Measurements from ENCODE around the gene GNAQ. TPM values are rescaled to one million over a fixed set of nuclear protein-coding genes. Genes with fewer than 3 reads are reported as not detected.
A peak's percentile ranks its signal among the peaks of the same experiment; 100 is the strongest.

GNAQ gene
- polyA plus RNA-seq, 2 of the 4 experiments (the other 2 are of a cell fraction), result 17.9 to 60.0 TPM

DNA sequence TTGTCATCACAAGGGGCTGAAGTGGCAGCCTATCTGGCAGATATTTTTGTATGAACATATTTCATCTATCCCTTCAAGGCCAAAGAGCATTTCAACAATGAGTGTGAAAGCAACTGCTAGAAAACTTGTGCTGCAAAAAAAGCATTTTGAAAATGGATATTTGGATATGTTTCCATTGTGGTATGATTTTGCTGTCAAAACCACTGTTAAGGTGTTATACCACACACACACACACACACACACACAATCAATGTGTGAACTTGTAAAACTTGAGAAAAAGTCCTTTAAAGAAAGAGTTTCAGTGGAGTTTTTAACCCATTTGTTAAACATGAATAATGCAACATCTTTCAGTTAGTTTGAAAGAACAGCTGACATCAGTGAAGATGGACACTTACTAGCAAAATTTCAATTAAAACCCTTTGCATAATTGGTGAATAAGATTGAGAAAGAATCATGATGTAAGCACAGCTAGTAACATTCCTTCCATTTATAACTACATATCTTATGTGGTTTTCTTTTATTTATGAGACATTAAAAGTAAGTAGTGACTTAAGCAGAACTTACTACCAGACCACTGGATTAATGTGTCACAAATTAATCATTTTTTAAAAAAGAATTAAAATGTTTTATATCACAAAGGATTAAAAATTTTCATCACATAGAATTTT lies 200.9 kb downstream of the GNAQ start:
- H3K4me2 ChIP-seq, result no peak overlapping the region
- no peak for TF ChIP-seq TFCP2L1 (CRISPR knock-in tag; IDR thresholded peaks at IDR 0.05)
- TF ChIP-seq JUNB (IDR thresholded peaks at IDR 0.05), result no peak
- no peak for TF ChIP-seq HEYL (CRISPR knock-in tag; IDR thresholded peaks at IDR 0.05)
- TF ChIP-seq KDM5A (IDR thresholded peaks at IDR 0.05), result no peak
- TF ChIP-seq POLR2AphosphoS2 (conservative IDR thresholded peaks at IDR 0.05; ENCODE audit: low read length), result no peak
- no peak for TF ChIP-seq HDAC2 (IDR thresholded peaks at IDR 0.05)
- no peak for TF ChIP-seq FOXS1 (CRISPR knock-in tag; IDR thresholded peaks at IDR 0.05)
- no peak for TF ChIP-seq NPAS2 (CRISPR knock-in tag; IDR thresholded peaks at IDR 0.05; ENCODE audit: borderline replicate concordance)
- TF ChIP-seq MYC (IDR thresholded peaks at IDR 0.05; ENCODE audit: borderline replicate concordance, low read length), result no peak
- TF ChIP-seq, protein P1, sequence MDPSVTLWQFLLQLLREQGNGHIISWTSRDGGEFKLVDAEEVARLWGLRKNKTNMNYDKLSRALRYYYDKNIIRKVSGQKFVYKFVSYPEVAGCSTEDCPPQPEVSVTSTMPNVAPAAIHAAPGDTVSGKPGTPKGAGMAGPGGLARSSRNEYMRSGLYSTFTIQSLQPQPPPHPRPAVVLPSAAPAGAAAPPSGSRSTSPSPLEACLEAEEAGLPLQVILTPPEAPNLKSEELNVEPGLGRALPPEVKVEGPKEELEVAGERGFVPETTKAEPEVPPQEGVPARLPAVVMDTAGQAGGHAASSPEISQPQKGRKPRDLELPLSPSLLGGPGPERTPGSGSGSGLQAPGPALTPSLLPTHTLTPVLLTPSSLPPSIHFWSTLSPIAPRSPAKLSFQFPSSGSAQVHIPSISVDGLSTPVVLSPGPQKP (IDR thresholded peaks at IDR 0.05; ENCODE audit: low read depth, low read length), result no peak
- ChIA-PET CTCF (interaction anchor here (0.6 kb wide), 1 partner anchor 11 kb away, joined by 3 read pairs; no protein-coding TSS in a partner anchor), POLR2A (no interaction called here)
- ATAC-seq, result no peak
- no peaks in the 10 kb centered on the region for H3K9me3 ChIP-seq
- no peak overlapping the region for H3K4me3 ChIP-seq
- no peak for FAIRE-seq
- peaks cover 22% of the 10 kb centered on the region for H3K4me1 ChIP-seq
- H3K27ac ChIP-seq, result no peak overlapping the region
- DNase-seq (ENCODE audit: low read depth in 1 of 2, low spot score in 1 of 2), result no peak

DNA sequence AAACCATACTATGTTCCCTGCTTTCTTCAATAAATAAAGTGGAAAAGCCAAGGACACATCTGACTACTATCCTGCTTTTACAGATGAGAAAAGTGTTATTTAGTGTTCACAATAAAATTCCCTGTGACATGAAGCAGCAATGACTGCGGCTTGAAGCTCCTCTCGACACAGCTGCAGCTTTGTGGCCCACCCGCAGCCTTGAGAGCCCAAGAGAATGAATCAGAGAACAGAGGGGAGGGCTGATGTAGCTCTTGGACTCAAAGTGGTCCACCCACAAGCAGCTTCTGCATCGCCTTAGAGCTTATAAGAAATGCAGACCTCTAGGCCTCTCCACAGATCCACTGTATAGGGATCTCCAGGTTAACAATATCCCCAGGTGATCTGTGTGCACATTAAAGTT lies 202.2 kb downstream of the GNAQ start:
- Histone ChIP-seq H3K4me2 (no peak overlapping the region), H3K27ac (no peak overlapping the region), H3K9me3 (no peaks in the 10 kb centered on the region), H3K4me1 (peaks cover 17% of the 10 kb centered on the region), H3K4me3 (no peak overlapping the region)
- 95% methylated on average over 4 of the region's 4 CpGs for WGBS (ENCODE audit: missing lambda C conversion rate)
- FAIRE-seq, result no peak
- DNase-seq (ENCODE audit: low read depth in 1 of 2, low spot score in 1 of 2), result no peak
- TF ChIP-seq NFE2L2 (conservative IDR thresholded peaks at IDR 0.05; ENCODE audit: low read length) (no peak), EHMT2 (IDR thresholded peaks at IDR 0.05; ENCODE audit: low read depth) (no peak), HDAC2 (IDR thresholded peaks at IDR 0.05) (no peak), HOXA7 (CRISPR knock-in tag; IDR thresholded peaks at IDR 0.05) (no peak)
- no peak for ATAC-seq
- POLR2A ChIA-PET, result no interaction called here
- CTCF ChIA-PET, result interaction anchor here (1.2 to 2.0 kb wide), 4 partner anchors 12 to 206 kb away, joined by 4 to 10 read pairs (median 5); no protein-coding TSS in a partner anchor

DNA sequence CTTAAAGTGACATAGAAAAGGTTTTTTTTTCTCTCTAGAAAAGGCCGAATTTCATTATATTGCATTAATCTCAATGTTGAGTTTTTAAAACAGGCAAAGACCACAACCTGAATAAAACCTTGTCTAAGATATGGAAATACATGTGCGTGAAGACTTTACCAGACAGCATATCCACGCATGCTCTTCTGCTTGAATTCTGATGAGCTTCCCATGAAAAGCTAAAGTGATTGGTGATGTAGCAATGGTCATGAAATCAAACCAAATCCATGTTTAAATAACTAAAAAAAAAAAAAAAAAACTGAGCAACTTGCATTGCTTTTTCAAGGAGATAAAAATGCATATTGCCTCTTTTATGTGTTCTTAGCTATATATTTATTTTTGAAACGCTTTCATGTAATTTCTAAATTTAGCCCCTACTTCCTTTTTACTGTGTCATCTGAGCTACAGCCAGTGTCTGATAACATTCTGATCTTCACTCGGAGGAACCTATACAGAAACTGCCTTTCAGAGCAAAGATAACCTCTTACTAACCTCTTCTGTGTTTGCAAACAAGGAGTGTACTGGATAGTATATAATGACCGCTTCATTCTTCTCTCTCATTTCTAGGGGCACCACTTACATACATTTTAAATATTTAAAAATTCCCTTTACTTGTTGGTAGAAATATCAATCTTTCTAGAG lies 204.4 kb downstream of the GNAQ start:
- WGBS (ENCODE audit: missing lambda C conversion rate), result 70% methylated on average over 6 of the region's 6 CpGs
- H3K9me3 ChIP-seq, result no peaks in the 10 kb centered on the region
- peak overlapping the region; percentile 51 for H3K4me2 ChIP-seq
- FAIRE-seq (no peak), ATAC-seq (0 out of 6 replicates have a peak, but pooled peaks of 1 of the 2 experiments have one; percentile 41), DNase-seq (ENCODE audit: low read depth in 1 of 2, low spot score in 1 of 2) (no peak)
- peak overlapping the region; percentile 25 to 27; a peak in 2 of 6 replicates for H3K27ac ChIP-seq
- CTCF ChIA-PET, result no interaction called here
- no peak overlapping the region for H3K4me3 ChIP-seq
- TF ChIP-seq, protein P2, sequence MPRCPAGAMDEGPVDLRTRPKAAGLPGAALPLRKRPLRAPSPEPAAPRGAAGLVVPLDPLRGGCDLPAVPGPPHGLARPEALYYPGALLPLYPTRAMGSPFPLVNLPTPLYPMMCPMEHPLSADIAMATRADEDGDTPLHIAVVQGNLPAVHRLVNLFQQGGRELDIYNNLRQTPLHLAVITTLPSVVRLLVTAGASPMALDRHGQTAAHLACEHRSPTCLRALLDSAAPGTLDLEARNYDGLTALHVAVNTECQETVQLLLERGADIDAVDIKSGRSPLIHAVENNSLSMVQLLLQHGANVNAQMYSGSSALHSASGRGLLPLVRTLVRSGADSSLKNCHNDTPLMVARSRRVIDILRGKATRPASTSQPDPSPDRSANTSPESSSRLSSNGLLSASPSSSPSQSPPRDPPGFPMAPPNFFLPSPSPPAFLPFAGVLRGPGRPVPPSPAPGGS (IDR thresholded peaks at IDR 0.05), result no peak
- TF ChIP-seq, protein P3, sequence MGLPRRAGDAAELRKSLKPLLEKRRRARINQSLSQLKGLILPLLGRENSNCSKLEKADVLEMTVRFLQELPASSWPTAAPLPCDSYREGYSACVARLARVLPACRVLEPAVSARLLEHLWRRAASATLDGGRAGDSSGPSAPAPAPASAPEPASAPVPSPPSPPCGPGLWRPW (IDR thresholded peaks at IDR 0.05), result no peak
- TF ChIP-seq, protein P4, sequence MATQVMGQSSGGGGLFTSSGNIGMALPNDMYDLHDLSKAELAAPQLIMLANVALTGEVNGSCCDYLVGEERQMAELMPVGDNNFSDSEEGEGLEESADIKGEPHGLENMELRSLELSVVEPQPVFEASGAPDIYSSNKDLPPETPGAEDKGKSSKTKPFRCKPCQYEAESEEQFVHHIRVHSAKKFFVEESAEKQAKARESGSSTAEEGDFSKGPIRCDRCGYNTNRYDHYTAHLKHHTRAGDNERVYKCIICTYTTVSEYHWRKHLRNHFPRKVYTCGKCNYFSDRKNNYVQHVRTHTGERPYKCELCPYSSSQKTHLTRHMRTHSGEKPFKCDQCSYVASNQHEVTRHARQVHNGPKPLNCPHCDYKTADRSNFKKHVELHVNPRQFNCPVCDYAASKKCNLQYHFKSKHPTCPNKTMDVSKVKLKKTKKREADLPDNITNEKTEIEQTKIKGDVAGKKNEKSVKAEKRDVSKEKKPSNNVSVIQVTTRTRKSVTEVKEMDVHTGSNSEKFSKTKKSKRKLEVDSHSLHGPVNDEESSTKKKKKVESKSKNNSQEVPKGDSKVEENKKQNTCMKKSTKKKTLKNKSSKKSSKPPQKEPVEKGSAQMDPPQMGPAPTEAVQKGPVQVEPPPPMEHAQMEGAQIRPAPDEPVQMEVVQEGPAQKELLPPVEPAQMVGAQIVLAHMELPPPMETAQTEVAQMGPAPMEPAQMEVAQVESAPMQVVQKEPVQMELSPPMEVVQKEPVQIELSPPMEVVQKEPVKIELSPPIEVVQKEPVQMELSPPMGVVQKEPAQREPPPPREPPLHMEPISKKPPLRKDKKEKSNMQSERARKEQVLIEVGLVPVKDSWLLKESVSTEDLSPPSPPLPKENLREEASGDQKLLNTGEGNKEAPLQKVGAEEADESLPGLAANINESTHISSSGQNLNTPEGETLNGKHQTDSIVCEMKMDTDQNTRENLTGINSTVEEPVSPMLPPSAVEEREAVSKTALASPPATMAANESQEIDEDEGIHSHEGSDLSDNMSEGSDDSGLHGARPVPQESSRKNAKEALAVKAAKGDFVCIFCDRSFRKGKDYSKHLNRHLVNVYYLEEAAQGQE (IDR thresholded peaks at IDR 0.05), result no peak
- TF ChIP-seq, protein P1 (IDR thresholded peaks at IDR 0.05; ENCODE audit: low read depth, low read length), result no peak
- no peak for TF ChIP-seq HEYL (CRISPR knock-in tag; IDR thresholded peaks at IDR 0.05)
- TF ChIP-seq SMC3 (IDR thresholded peaks at IDR 0.05), result no peak
- no peak for TF ChIP-seq RCOR1 (IDR thresholded peaks at IDR 0.05; ENCODE audit: low read depth, low read length)
- no peak for TF ChIP-seq ZFP36 (IDR thresholded peaks at IDR 0.05; ENCODE audit: borderline replicate concordance, partially characterized antibody)
- TF ChIP-seq HOXB5 (CRISPR knock-in tag; IDR thresholded peaks at IDR 0.05), result no peak
- TF ChIP-seq JUNB (IDR thresholded peaks at IDR 0.05), result no peak
- TF ChIP-seq MAFK (IDR thresholded peaks at IDR 0.05; ENCODE audit: partially characterized antibody), result no peak
- TF ChIP-seq NR3C1 (IDR thresholded peaks at IDR 0.05), result no peak
- no peak for TF ChIP-seq RFX5 (IDR thresholded peaks at IDR 0.05)
- H3K4me1 ChIP-seq, result peaks cover 24% of the 10 kb centered on the region
- POLR2A ChIA-PET, result interaction anchor here (0.6 kb wide), 1 partner anchor 182 kb away, joined by 5 read pairs; no protein-coding TSS in a partner anchor
